ENCODE measurements around the gene ZNF710. TPM values are rescaled to one million over a fixed set of nuclear protein-coding genes. Genes with fewer than 3 reads are reported as not detected.
A peak's percentile ranks its signal among the peaks of the same experiment; 100 is the strongest.

Gene ZNF710
- total and polyA plus RNA-seq, 11 donors: 2.9 to 22.4 (median 5.9) TPM

GRCh38 chr15:90003736-90004135 lies 2.6 kb downstream of the ZNF710 start:
- WGBS, 4 donors: 83 to 98% (median 90%) methylated on average over 7 of the region's 7 CpGs
- peak overlapping the region in 9 of 12 donors; percentile 37 to 95 (median 73) for H3K27ac ChIP-seq
- no peak for TF ChIP-seq CTCF (IDR thresholded peaks at IDR 0.05)
- no peak for TF ChIP-seq POLR2A (IDR thresholded peaks at IDR 0.05)
- no peaks in the 10 kb centered on the region for H3K27me3 ChIP-seq
- H3K4me1 ChIP-seq: peaks cover 0 to 82% (median 40%) of the 10 kb centered on the region in 12 donors
- intact Hi-C loops (cut with DNase I): loop anchor here in 8 of 10 donors (5.0 to 10.0 kb wide), 7 partner anchors 61 to 111 kb away; partner anchors contain the start of genes AP3S2 (in 3 of the 8) and ARPIN (in 2 of the 8)
- DNase-seq: no peak
- H3K4me3 ChIP-seq: peak overlapping the region in 5 of 12 donors; percentile 81 to 98 (median 87)
- ATAC-seq: no peak
- peaks cover 0 to 2% (median 0%) of the 10 kb centered on the region in 9 donors for H3K36me3 ChIP-seq
- H3K9me3 ChIP-seq: no peaks in the 10 kb centered on the region

- Histone ChIP-seq H3K27ac (peak overlapping the region in 11 of 12 donors; percentile 20 to 95 (median 70)), H3K27me3 (no peaks in the 10 kb centered on the region), H3K4me1 (peaks cover 0 to 82% (median 40%) of the 10 kb centered on the region in 12 donors), H3K9me3 (no peaks in the 10 kb centered on the region), H3K36me3 (peaks cover 0 to 7% (median 0%) of the 10 kb centered on the region in 9 donors), H3K4me3 (peak overlapping the region in 4 of 12 donors; percentile 24 to 98 (median 84))
- ATAC-seq (no peak), DNase-seq (peak in 3 of 5 donors; percentile 37 to 47 (median 38))
- TF ChIP-seq CTCF (IDR thresholded peaks at IDR 0.05) (no peak), POLR2A (IDR thresholded peaks at IDR 0.05) (no peak)
- intact Hi-C loops (cut with DNase I): loop anchor here in 8 of 10 donors (5.0 to 10.0 kb wide), 7 partner anchors 61 to 112 kb away; partner anchors contain the start of genes AP3S2 (in 3 of the 8) and ARPIN (in 2 of the 8)
- WGBS, 4 donors: 70 to 78% (median 74%) methylated on average over 5 of the region's 5 CpGs
These were observed 3.1 kb downstream of the ZNF710 start for GRCh38 chr15:90004252-90004651.

- Histone ChIP-seq H3K27me3 (no peaks in the 10 kb centered on the region), H3K27ac (peak overlapping the region in 11 of 12 donors; percentile 20 to 95 (median 70)), H3K4me3 (peak overlapping the region in 4 of 12 donors; percentile 24 to 98 (median 84)), H3K36me3 (peaks cover 0 to 8% (median 0%) of the 10 kb centered on the region in 9 donors), H3K9me3 (no peaks in the 10 kb centered on the region), H3K4me1 (peaks cover 0 to 82% (median 39%) of the 10 kb centered on the region in 12 donors)
- WGBS, 4 donors: 69 to 90% (median 79%) methylated on average over 8 of the region's 8 CpGs
- intact Hi-C loops (cut with DNase I): loop anchor here in 8 of 10 donors (5.0 to 10.0 kb wide), 7 partner anchors 60 to 112 kb away; partner anchors contain the start of genes AP3S2 (in 3 of the 8) and ARPIN (in 2 of the 8)
- peak in 3 of 4 donors; percentile 25 to 40 (median 32) for ATAC-seq
- TF ChIP-seq CTCF (IDR thresholded peaks at IDR 0.05) (no peak), POLR2A (IDR thresholded peaks at IDR 0.05) (no peak)
- DNase-seq: peak in 2 of 5 donors; percentile 31 to 49
These were observed 3.5 kb downstream of the ZNF710 start for GRCh38 chr15:90004671-90005070.
